Esophagus muscularis mucosa (tissue), 4 donors: ENCODE data around the gene FXYD3.

Experiments
- CTCF ChIP-seq, 3 experiments: fragments of 200-600 bp in 2 of 3; fragments of 450-650 bp in 1 of 3; sonication (generic) in 2 of 3; IDR thresholded peaks; one replicate each; pipeline ENCODE4 v1.5.1; 2017 to 2019; ENCODE audit warnings: antibody characterized with exemption in 3 of 3, mild to moderate bottlenecking in 2 of 3, moderate library complexity in 1 of 3
- EP300 ChIP-seq: sonication (generic); formaldehyde crosslinking; IDR thresholded peaks from one replicate; pipeline ENCODE4 v1.6.1; 2017; ENCODE audit warnings: antibody characterized with exemption
- POLR2A ChIP-seq: fragments of 450-650 bp; IDR thresholded peaks from one replicate; pipeline ENCODE4 v1.6.1; 2017; ENCODE audit warnings: antibody characterized with exemption, moderate library complexity, mild to moderate bottlenecking, low read depth
- POLR2AphosphoS5 ChIP-seq, 2 donors: sonication (generic); formaldehyde crosslinking; IDR thresholded peaks; one replicate each; pipeline ENCODE4 v1.6.1; 2017; ENCODE audit warnings: antibody characterized with exemption in 2 of 2

GRCh38 chr19:35166100-35167063 is 50.8 kb downstream of the FXYD3 start:
- no peak for TF ChIP-seq POLR2A
- TF ChIP-seq CTCF (IDR thresholded peaks at IDR 0.05), result no peak
- TF ChIP-seq EP300, result no peak
- no peak for TF ChIP-seq POLR2AphosphoS5 (IDR thresholded peaks at IDR 0.05)
